Pancreas (tissue), 10 donors: ENCODE measurements around the gene CDKL5. TPM values are rescaled to one million over a fixed set of nuclear protein-coding genes. Genes with fewer than 3 reads are reported as not detected.

Experiments
- ATAC-seq, 4 donors: fragments of 200-7000 bp; cut with Tn5 transposase; one replicate each; pipeline versions ENCODE4 v1.8.0 to v1.9.1; 2020; ENCODE audit warnings: mild to moderate bottlenecking in 4 of 4, moderate library complexity in 4 of 4
- DNase-seq, 6 donors: peaks; one replicate each; pipeline ENCODE4 v3.0.0-alpha.2; 2020
- FAIRE-seq: peaks from 2 replicates; lab custom pipeline; 2012; peaks lifted over from hg19 to GRCh38; lab: Jason Lieb, UNC
- H3K27ac ChIP-seq, 4 donors: fragments of 200-600 bp; sonication (generic); 1 replicate in 3 of 4; 2 replicates in 1 of 4; pipeline versions ENCODE4 v1.5.0 to v1.8.0; 2020
- H3K27me3 ChIP-seq, 4 donors: fragments of 200-600 bp; one replicate each; pipeline ENCODE4 v1.8.0; 2021
- H3K36me3 ChIP-seq, 3 donors: fragments of 200-600 bp; sonication (generic) in 1 of 3; one replicate each; pipeline versions ENCODE4 v1.5.0 to v1.8.0; 2020 to 2021
- H3K4me1 ChIP-seq, 3 donors: fragments of 200-600 bp; one replicate each; pipeline ENCODE4 v1.8.0; 2021
- H3K4me3 ChIP-seq, 4 donors: fragments of 200-600 bp; sonication (generic) in 2 of 4; one replicate each; pipeline versions ENCODE4 v1.5.0 to v1.8.0; 2020 to 2021
- H3K9me3 ChIP-seq, 4 donors: fragments of 200-600 bp; one replicate each; pipeline ENCODE4 v1.8.0; 2021
- CTCF ChIP-seq, 4 donors: fragments of 200-600 bp; sonication (generic) in 3 of 4; IDR thresholded peaks; one replicate each; pipeline versions ENCODE4 v1.5.0 to v1.8.0; 2021; ENCODE audit warnings: antibody characterized with exemption in 4 of 4
- WGBS, 2 donors: extraction: QIAGEN DNeasy Blood & Tissue Kit; methylation state at CpG; one replicate each; pipeline ENCODE4 v1.1.7; 2013; 5-methylcytosine and 5-hydroxymethylcytosine counted together
- intact Hi-C, 3 donors: fragments of 100-400 bp; cut with DNase I; formaldehyde crosslinking; loops; one replicate each; pipeline versions ENCODE4 v1.11.1 to v1.14.2; 2022
- polyA plus RNA-seq, 2 donors: library from polyadenylated mRNA; stranded (reverse); fragments of 200-250 nt; gene quantifications; one replicate each; pipeline ENCODE4 v1.2.3, GENCODE V29; 2013
- total RNA-seq, 6 donors: library from RNA; stranded (reverse); fragmentation: NEBNext Ultra II Directional in 4 of 6; extraction: Animal tissue kit (Norgen Biotek cat#: 25700) in 4 of 6; gene quantifications; one replicate each; pipeline versions ENCODE4 v1.2.1 to v1.2.4, GENCODE V29; 2021 to 2023
- donor health status: healthy with polysubstance abuse.
- donor health status: DM: no; HTN: no; CAD: no; lungs with moderate emphysema.
- donor health status: DM: no; HTN: no; CAD: no.
- donor health status: control.
- donor health status: control.
- donor health status: Bipolar disorder and iron deficiency.
- donor health status: DM: yes; HTN: yes; CAD: no.
- donor health status: DM: no; HTN: no; CAD: no.
- donor health status: DM: no; HTN: no; CAD: no.
- donor health status: DM: yes; HTN: yes; CAD: no.

The CDKL5 gene
- total and polyA plus RNA-seq, 8 donors = 0.76 to 11.5 (median 4.4) TPM

- Histone ChIP-seq H3K27me3 (no peaks in the 10 kb centered on the region), H3K4me1 (no peaks in the 10 kb centered on the region), H3K36me3 (no peaks in the 10 kb centered on the region), H3K4me3 (no peak overlapping the region), H3K9me3 (no peaks in the 10 kb centered on the region), H3K27ac (no peak overlapping the region)
- WGBS, 2 donors = 86 to 96% methylated on average over 8 of the region's 8 CpGs
- ATAC-seq (no peak), DNase-seq (no peak), FAIRE-seq (no peak)
- intact Hi-C loops = no loop called here
- TF ChIP-seq CTCF (IDR thresholded peaks at IDR 0.05) = no peak
These were observed 239.5 kb downstream of the CDKL5 start for GRCh38 chrX:18664947-18665346.

- no peak for DNase-seq
- no peak for FAIRE-seq
These were observed 241.2 kb downstream of the CDKL5 start for GRCh38 chrX:18666614-18667013.

GRCh38 chrX:18668071-18668835 is 242.8 kb downstream of the CDKL5 start:
- FAIRE-seq (no peak), ATAC-seq (no peak), DNase-seq (no peak)
- WGBS, 2 donors = 79 to 81% methylated on average over 15 of the region's 15 CpGs
- Histone ChIP-seq H3K4me3 (no peak overlapping the region), H3K36me3 (no peaks in the 10 kb centered on the region), H3K9me3 (no peaks in the 10 kb centered on the region), H3K27ac (no peak overlapping the region), H3K27me3 (no peaks in the 10 kb centered on the region), H3K4me1 (no peaks in the 10 kb centered on the region)
- no peak for TF ChIP-seq CTCF (IDR thresholded peaks at IDR 0.05)
- intact Hi-C loops = no loop called here

More at GRCh38 chrX:18666614-18667013, 241.2 kb downstream of the CDKL5 start:
- Histone ChIP-seq H3K4me1 (no peaks in the 10 kb centered on the region), H3K27ac (no peak overlapping the region), H3K4me3 (no peak overlapping the region), H3K27me3 (no peaks in the 10 kb centered on the region), H3K9me3 (no peaks in the 10 kb centered on the region), H3K36me3 (no peaks in the 10 kb centered on the region)
- intact Hi-C loops = no loop called here
- ATAC-seq = no peak
- 84 to 92% methylated on average over 15 of the region's 15 CpGs for WGBS, 2 donors
- no peak for TF ChIP-seq CTCF (IDR thresholded peaks at IDR 0.05)

- no peak for TF ChIP-seq CTCF (IDR thresholded peaks at IDR 0.05)
- intact Hi-C loops = no loop called here
- no peak for DNase-seq
- H3K27me3 ChIP-seq = no peaks in the 10 kb centered on the region
- H3K36me3 ChIP-seq = no peaks in the 10 kb centered on the region
- 88 to 93% methylated on average over 10 of the region's 10 CpGs for WGBS, 2 donors
- H3K4me1 ChIP-seq = no peaks in the 10 kb centered on the region
- no peak within 1 kb of the TSS for H3K4me3 ChIP-seq
- no peak for ATAC-seq
- FAIRE-seq = peak; percentile 63
- no peaks in the 10 kb centered on the region for H3K9me3 ChIP-seq
- no peak within 1 kb of the TSS for H3K27ac ChIP-seq
These were observed 246.6 kb downstream of the CDKL5 start, which contains the start of gene RS1 for GRCh38 chrX:18672008-18672407. RS1 (minus strand) TSS chrX:18672108; CDS start chrX:18672068, 40 bp downstream.

- DNase-seq (peak; percentile 13 to 72 (median 46)), ATAC-seq (peak; percentile 41 to 69 (median 60)), FAIRE-seq (no peak)
- Histone ChIP-seq H3K9me3 (no peaks in the 10 kb centered on the region), H3K4me1 (no peaks in the 10 kb centered on the region), H3K4me3 (peak overlapping the region; percentile 18 to 63 (median 39)), H3K36me3 (no peaks in the 10 kb centered on the region), H3K27ac (peak overlapping the region in 3 of 4 donors; percentile 34 to 78 (median 50)), H3K27me3 (no peaks in the 10 kb centered on the region)
- TF ChIP-seq CTCF (IDR thresholded peaks at IDR 0.05) = no peak
- WGBS, 2 donors = 0 to 18% methylated on average over 19 of the region's 19 CpGs
- intact Hi-C loops = no loop called here
These were observed 249.0 kb downstream of the CDKL5 start for GRCh38 chrX:18674417-18674787.
